ENCODE data around the gene SERPINB1. TPM values are rescaled to one million over a fixed set of nuclear protein-coding genes. Genes with fewer than 3 reads are reported as not detected.

SERPINB1 gene
- total and polyA plus RNA-seq, 2 experiments from 2014 or later, result 5.6 to 6.5 TPM

DNA sequence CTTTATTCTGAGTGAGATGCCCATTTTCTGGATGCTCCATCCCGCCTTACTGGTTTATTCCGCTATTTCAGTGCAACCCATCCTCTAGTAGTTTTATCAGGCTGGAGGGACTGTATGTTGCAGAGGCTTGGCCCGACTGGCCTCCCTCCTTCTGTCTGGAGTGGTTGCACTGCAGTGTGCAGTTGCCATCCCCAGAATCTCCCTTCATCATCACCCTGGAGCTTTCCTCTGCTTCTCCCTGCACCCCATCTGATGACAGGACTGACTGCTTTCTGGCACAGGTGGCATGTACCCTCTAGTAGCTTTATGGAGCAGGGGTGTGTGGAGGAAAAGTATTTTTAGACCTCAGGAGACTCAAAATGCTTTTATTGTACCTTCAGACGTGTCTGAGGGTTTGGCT lies 55.4 kb downstream of the SERPINB1 start (continued):
- TF ChIP-seq, protein P1, sequence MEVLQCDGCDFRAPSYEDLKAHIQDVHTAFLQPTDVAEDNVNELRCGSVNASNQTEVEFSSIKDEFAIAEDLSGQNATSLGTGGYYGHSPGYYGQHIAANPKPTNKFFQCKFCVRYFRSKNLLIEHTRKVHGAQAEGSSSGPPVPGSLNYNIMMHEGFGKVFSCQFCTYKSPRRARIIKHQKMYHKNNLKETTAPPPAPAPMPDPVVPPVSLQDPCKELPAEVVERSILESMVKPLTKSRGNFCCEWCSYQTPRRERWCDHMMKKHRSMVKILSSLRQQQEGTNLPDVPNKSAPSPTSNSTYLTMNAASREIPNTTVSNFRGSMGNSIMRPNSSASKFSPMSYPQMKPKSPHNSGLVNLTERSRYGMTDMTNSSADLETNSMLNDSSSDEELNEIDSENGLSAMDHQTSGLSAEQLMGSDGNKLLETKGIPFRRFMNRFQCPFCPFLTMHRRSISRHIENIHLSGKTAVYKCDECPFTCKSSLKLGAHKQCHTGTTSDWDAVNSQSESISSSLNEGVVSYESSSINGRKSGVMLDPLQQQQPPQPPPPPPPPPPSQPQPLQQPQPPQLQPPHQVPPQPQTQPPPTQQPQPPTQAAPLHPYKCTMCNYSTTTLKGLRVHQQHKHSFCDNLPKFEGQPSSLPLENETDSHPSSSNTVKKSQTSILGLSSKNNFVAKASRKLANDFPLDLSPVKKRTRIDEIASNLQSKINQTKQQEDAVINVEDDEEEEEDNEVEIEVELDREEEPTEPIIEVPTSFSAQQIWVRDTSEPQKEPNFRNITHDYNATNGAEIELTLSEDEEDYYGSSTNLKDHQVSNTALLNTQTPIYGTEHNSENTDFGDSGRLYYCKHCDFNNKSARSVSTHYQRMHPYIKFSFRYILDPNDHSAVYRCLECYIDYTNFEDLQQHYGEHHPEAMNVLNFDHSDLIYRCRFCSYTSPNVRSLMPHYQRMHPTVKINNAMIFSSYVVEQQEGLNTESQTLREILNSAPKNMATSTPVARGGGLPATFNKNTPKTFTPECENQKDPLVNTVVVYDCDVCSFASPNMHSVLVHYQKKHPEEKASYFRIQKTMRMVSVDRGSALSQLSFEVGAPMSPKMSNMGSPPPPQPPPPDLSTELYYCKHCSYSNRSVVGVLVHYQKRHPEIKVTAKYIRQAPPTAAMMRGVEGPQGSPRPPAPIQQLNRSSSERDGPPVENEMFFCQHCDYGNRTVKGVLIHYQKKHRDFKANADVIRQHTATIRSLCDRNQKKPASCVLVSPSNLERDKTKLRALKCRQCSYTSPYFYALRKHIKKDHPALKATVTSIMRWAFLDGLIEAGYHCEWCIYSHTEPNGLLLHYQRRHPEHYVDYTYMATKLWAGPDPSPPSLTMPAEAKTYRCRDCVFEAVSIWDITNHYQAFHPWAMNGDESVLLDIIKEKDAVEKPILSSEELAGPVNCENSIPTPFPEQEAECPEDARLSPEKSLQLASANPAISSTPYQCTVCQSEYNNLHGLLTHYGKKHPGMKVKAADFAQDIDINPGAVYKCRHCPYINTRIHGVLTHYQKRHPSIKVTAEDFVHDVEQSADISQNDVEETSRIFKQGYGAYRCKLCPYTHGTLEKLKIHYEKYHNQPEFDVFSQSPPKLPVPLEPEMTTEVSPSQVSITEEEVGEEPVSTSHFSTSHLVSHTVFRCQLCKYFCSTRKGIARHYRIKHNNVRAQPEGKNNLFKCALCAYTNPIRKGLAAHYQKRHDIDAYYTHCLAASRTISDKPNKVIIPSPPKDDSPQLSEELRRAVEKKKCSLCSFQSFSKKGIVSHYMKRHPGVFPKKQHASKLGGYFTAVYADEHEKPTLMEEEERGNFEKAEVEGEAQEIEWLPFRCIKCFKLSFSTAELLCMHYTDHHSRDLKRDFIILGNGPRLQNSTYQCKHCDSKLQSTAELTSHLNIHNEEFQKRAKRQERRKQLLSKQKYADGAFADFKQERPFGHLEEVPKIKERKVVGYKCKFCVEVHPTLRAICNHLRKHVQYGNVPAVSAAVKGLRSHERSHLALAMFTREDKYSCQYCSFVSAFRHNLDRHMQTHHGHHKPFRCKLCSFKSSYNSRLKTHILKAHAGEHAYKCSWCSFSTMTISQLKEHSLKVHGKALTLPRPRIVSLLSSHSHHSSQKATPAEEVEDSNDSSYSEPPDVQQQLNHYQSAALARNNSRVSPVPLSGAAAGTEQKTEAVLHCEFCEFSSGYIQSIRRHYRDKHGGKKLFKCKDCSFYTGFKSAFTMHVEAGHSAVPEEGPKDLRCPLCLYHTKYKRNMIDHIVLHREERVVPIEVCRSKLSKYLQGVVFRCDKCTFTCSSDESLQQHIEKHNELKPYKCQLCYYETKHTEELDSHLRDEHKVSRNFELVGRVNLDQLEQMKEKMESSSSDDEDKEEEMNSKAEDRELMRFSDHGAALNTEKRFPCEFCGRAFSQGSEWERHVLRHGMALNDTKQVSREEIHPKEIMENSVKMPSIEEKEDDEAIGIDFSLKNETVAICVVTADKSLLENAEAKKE (CRISPR knock-in tag; IDR thresholded peaks at IDR 0.05), result no peak
- TF ChIP-seq ZNF331 (CRISPR knock-in tag; IDR thresholded peaks at IDR 0.05; ENCODE audit: low read depth) (no peak), POLR2AphosphoS5 (IDR thresholded peaks at IDR 0.05; ENCODE audit: low read depth) (no peak), ZNF114 (CRISPR knock-in tag; IDR thresholded peaks at IDR 0.05) (no peak)

DNA sequence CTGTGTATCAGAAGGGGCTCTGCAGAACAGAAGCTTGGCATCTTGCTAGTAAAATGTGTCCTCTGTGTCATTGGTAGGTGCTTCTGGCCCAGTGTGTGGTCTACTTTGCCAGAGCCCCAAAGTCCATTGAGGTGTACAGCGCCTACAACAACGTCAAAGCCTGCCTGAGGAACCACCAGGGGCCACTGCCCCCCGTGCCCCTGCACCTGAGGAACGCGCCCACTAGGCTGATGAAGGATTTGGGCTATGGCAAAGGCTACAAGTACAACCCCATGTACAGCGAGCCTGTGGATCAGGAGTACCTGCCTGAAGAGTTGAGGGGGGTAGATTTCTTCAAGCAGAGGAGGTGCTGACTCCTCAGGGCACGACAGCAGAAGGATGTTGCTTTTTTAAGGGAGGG lies 56.7 kb downstream of the SERPINB1 start:
- H3K27me3 Mint-ChIP-seq (ENCODE audit: insufficient read depth, low read depth, poor library complexity), result no peaks in the 10 kb centered on the region
- Histone ChIP-seq H3K36me3 (ENCODE audit: insufficient read depth) (peaks cover 6% of the 10 kb centered on the region; the same call in 1 of the 2 replicates), H3K9me2 (ENCODE audit: insufficient read depth) (no peaks in the 10 kb centered on the region), H3K4me2 (no peak overlapping the region), H4K20me1 (replicated peaks; ENCODE audit: insufficient read depth) (peaks cover 11% of the 10 kb centered on the region), H3K27me3 (ENCODE audit: insufficient read depth) (no peaks in the 10 kb centered on the region), H3K79me2 (replicated peaks; ENCODE audit: insufficient read depth) (peaks cover 27% of the 10 kb centered on the region), H3K27ac (ENCODE audit: low read depth) (no peak overlapping the region), H2AFZ (no peak overlapping the region), H3F3A (replicated peaks; ENCODE audit: low read depth) (no peaks in the 10 kb centered on the region), H3K4me1 (ENCODE audit: insufficient read depth) (peaks cover 4% of the 10 kb centered on the region; the same call in 1 of the 2 replicates), H3K4me3 (no peak overlapping the region)
- ATAC-seq, result no peak
- no peaks in the 10 kb centered on the region; the same call in 2 of the 3 replicates for H3K9me3 Mint-ChIP-seq
- peaks cover 35% of the 10 kb centered on the region for H3K36me3 Mint-ChIP-seq (ENCODE audit: low read depth)
- DNase-seq (ENCODE audit: low spot score), result no peak
- H3K4me1 Mint-ChIP-seq, result peaks cover 9% of the 10 kb centered on the region
- no peak overlapping the region; the same call in 1 of the 2 replicates for H3K27ac Mint-ChIP-seq
- H3K4me3 Mint-ChIP-seq, result no peak overlapping the region
- TF ChIP-seq NANOG (IDR thresholded peaks at IDR 0.05; ENCODE audit: borderline replicate concordance) (no peak), ZNF114 (CRISPR knock-in tag; IDR thresholded peaks at IDR 0.05) (no peak), JUNB (IDR thresholded peaks at IDR 0.05; ENCODE audit: unreplicated experiment) (no peak), CREB1 (CRISPR knock-in tag; IDR thresholded peaks at IDR 0.05; ENCODE audit: low read depth) (no peak), POLR2AphosphoS5 (IDR thresholded peaks at IDR 0.05; ENCODE audit: low read depth) (no peak), EZH2 (IDR thresholded peaks at IDR 0.05; ENCODE audit: low read depth, unreplicated experiment) (no peak), EZH2phosphoT487 (IDR thresholded peaks at IDR 0.05; ENCODE audit: unreplicated experiment) (no peak), STAT1 (IDR thresholded peaks at IDR 0.05; ENCODE audit: unreplicated experiment) (no peak), ZNF331 (CRISPR knock-in tag; IDR thresholded peaks at IDR 0.05; ENCODE audit: low read depth) (no peak)
- TF ChIP-seq, protein P2, sequence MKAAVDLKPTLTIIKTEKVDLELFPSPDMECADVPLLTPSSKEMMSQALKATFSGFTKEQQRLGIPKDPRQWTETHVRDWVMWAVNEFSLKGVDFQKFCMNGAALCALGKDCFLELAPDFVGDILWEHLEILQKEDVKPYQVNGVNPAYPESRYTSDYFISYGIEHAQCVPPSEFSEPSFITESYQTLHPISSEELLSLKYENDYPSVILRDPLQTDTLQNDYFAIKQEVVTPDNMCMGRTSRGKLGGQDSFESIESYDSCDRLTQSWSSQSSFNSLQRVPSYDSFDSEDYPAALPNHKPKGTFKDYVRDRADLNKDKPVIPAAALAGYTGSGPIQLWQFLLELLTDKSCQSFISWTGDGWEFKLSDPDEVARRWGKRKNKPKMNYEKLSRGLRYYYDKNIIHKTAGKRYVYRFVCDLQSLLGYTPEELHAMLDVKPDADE (IDR thresholded peaks at IDR 0.05), result no peak
- TF ChIP-seq, protein P3, sequence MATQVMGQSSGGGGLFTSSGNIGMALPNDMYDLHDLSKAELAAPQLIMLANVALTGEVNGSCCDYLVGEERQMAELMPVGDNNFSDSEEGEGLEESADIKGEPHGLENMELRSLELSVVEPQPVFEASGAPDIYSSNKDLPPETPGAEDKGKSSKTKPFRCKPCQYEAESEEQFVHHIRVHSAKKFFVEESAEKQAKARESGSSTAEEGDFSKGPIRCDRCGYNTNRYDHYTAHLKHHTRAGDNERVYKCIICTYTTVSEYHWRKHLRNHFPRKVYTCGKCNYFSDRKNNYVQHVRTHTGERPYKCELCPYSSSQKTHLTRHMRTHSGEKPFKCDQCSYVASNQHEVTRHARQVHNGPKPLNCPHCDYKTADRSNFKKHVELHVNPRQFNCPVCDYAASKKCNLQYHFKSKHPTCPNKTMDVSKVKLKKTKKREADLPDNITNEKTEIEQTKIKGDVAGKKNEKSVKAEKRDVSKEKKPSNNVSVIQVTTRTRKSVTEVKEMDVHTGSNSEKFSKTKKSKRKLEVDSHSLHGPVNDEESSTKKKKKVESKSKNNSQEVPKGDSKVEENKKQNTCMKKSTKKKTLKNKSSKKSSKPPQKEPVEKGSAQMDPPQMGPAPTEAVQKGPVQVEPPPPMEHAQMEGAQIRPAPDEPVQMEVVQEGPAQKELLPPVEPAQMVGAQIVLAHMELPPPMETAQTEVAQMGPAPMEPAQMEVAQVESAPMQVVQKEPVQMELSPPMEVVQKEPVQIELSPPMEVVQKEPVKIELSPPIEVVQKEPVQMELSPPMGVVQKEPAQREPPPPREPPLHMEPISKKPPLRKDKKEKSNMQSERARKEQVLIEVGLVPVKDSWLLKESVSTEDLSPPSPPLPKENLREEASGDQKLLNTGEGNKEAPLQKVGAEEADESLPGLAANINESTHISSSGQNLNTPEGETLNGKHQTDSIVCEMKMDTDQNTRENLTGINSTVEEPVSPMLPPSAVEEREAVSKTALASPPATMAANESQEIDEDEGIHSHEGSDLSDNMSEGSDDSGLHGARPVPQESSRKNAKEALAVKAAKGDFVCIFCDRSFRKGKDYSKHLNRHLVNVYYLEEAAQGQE (IDR thresholded peaks at IDR 0.05; ENCODE audit: unreplicated experiment), result no peak
- TF ChIP-seq, protein P4, sequence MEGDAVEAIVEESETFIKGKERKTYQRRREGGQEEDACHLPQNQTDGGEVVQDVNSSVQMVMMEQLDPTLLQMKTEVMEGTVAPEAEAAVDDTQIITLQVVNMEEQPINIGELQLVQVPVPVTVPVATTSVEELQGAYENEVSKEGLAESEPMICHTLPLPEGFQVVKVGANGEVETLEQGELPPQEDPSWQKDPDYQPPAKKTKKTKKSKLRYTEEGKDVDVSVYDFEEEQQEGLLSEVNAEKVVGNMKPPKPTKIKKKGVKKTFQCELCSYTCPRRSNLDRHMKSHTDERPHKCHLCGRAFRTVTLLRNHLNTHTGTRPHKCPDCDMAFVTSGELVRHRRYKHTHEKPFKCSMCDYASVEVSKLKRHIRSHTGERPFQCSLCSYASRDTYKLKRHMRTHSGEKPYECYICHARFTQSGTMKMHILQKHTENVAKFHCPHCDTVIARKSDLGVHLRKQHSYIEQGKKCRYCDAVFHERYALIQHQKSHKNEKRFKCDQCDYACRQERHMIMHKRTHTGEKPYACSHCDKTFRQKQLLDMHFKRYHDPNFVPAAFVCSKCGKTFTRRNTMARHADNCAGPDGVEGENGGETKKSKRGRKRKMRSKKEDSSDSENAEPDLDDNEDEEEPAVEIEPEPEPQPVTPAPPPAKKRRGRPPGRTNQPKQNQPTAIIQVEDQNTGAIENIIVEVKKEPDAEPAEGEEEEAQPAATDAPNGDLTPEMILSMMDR (conservative IDR thresholded peaks at IDR 0.05; ENCODE audit: low read depth in 2 of 2), result no peak

All from GM23338 (cell line).